Liver (tissue), 3 donors: ENCODE results near the gene CCR3.

ENCODE experiments used
- CTCF ChIP-seq: fragments of 150-350 bp; IDR thresholded peaks from 2 replicates; pipeline ENCODE4 v1.5.1; 2017; ENCODE audit warnings: improper control_type of control experiment, low read depth, low read length; ENCODE audit not compliant: missing input control
- EGR1 ChIP-seq, 2 donors: IDR thresholded peaks; 2 replicates each; pipeline ENCODE4 v1.6.1; 2016 to 2018; ENCODE audit warnings: antibody characterized with exemption in 2 of 2, low read depth in 2 of 2
- FOXA1 ChIP-seq: IDR thresholded peaks from 2 replicates; pipeline ENCODE4 v1.6.1; 2016; ENCODE audit warnings: antibody characterized with exemption
- GABPA ChIP-seq, 2 donors: IDR thresholded peaks in 1 of 2; conservative IDR thresholded peaks in 1 of 2; 2 replicates each; pipeline ENCODE4 v1.6.1; 2016; ENCODE audit warnings: antibody characterized with exemption in 2 of 2, mild to moderate bottlenecking in 1 of 2, moderate library complexity in 1 of 2
- JUND ChIP-seq, 2 donors: IDR thresholded peaks; 2 replicates each; pipeline ENCODE4 v1.6.1; 2016; ENCODE audit warnings: antibody characterized with exemption in 2 of 2
- MAX ChIP-seq: IDR thresholded peaks from 2 replicates; pipeline ENCODE4 v1.6.1; 2016; ENCODE audit warnings: antibody characterized with exemption
- RAD21 ChIP-seq, 2 donors: IDR thresholded peaks; 2 replicates each; pipeline ENCODE4 v1.6.1; 2016; ENCODE audit warnings: antibody characterized with exemption in 2 of 2, mild to moderate bottlenecking in 2 of 2
- REST ChIP-seq: IDR thresholded peaks from 2 replicates; pipeline ENCODE4 v1.6.1; 2016; ENCODE audit warnings: antibody characterized with exemption, mild to moderate bottlenecking
- SP1 ChIP-seq: IDR thresholded peaks from 2 replicates; pipeline ENCODE4 v1.6.1; 2018; ENCODE audit warnings: antibody characterized with exemption, mild to moderate bottlenecking
- TAF1 ChIP-seq: conservative IDR thresholded peaks from 2 replicates; pipeline ENCODE4 v1.6.1; 2016; ENCODE audit warnings: antibody characterized with exemption, mild to moderate bottlenecking
- YY1 ChIP-seq: IDR thresholded peaks from 2 replicates; pipeline ENCODE4 v1.6.1; 2016; ENCODE audit warnings: antibody characterized with exemption, mild to moderate bottlenecking
- TF ChIP-seq, protein P1 (sequence below): IDR thresholded peaks from 2 replicates; pipeline ENCODE4 v1.6.1; 2016; ENCODE audit warnings: antibody characterized with exemption
- donor health status: healthy.
- donor health status: healthy.

DNA sequence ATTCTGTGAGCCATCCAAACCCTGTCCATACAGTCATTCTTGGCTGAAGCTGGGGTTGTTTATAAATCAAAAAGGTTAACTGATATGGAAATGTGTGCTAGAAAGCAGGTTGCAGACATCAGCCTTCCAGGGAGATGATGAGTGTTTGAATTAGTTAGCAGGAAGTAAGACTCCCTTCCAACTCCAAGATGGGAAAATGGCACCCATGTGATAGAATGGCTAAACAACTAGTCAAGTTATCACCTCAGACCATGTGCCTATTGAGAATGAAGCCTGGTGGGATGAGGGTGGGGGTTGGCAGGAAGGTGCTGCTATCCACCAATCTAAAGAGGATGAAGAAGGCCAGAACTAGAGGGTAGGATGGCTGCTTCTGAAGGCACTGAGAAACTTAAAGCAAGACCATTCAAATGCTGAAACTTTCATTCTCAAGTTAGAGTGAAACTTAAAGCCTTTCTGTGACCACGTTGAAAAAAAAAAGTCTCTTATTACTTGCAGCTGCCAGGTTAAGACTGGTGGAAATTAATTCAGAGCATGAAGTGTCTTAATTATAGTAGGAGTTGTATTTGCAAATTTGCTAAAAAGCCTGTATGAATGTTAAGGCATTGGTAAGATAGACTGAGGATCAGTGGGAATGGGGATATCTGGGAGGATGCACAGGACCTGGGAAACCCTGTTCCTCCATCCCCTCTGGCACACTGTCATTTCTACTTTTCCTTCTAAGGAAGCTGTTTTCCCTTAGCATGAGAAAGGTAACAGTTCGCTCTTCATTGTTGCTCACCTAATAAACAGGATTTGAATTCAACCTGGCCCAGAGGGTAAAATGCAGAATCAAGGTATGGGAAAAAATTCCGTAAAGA lies 36.8 kb downstream of the CCR3 start:
- no peak for TF ChIP-seq CTCF
- TF ChIP-seq GABPA (IDR thresholded peaks at IDR 0.05 in 1 of 2, conservative IDR thresholded peaks at IDR 0.05 in 1 of 2), result no peak
- no peak for TF ChIP-seq REST
- no peak for TF ChIP-seq JUND (IDR thresholded peaks at IDR 0.05)
- no peak for TF ChIP-seq MAX
- TF ChIP-seq, protein P1, sequence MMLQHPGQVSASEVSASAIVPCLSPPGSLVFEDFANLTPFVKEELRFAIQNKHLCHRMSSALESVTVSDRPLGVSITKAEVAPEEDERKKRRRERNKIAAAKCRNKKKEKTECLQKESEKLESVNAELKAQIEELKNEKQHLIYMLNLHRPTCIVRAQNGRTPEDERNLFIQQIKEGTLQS, result no peak
- TF ChIP-seq RAD21 (IDR thresholded peaks at IDR 0.05), result no peak
- TF ChIP-seq EGR1 (IDR thresholded peaks at IDR 0.05; ENCODE audit: low read depth in 2 of 2), result no peak
- TF ChIP-seq TAF1, result no peak
- no peak for TF ChIP-seq YY1
- no peak for TF ChIP-seq FOXA1
- no peak for TF ChIP-seq SP1
